ENCODE data around the gene RNASE7.

- TF ChIP-seq POLR2A (IDR thresholded peaks at IDR 0.05; ENCODE audit: low read depth, low read length) (no peak), POLR2AphosphoS5 (IDR thresholded peaks at IDR 0.05; ENCODE audit: low read depth, low read length) (no peak), TAF1 (IDR thresholded peaks at IDR 0.05; ENCODE audit: borderline replicate concordance, low read depth, low read length) (no peak)
Observed at GRCh38 chr14:21037156-21037555, 5.0 kb upstream of the RNASE7 start.
